Stomach (tissue), 9 donors: Measurements from ENCODE around the gene CHST11. TPM values are rescaled to one million over a fixed set of nuclear protein-coding genes. Genes with fewer than 3 reads are reported as not detected.
A peak's percentile ranks its signal among the peaks of the same experiment; 100 is the strongest.
"Not testable (repeated sequence)": the region's sequence is repeated elsewhere in the genome, so short reads cannot be mapped to it uniquely, and the experiment has no call there.

Experiments used
- DNase-seq, 2 donors: peaks; one replicate each; pipeline versions ENCODE4 v3.0.0 to v3.0.0-alpha.2; 2013 to 2019
- H3K27ac ChIP-seq, 5 donors: fragments of 200-600 bp in 4 of 5; sonication (generic) in 4 of 5; one replicate each; pipeline ENCODE4 v1.5.1; 2013 to 2019; ENCODE audit warnings: mild to moderate bottlenecking in 1 of 5, moderate library complexity in 1 of 5
- H3K27me3 ChIP-seq, 3 donors: fragments of 200-600 bp; sonication (generic); one replicate each; pipeline ENCODE4 v1.5.1; 2017 to 2019; ENCODE audit warnings: mixed run types in 1 of 3
- H3K36me3 ChIP-seq, 4 donors: fragments of 200-600 bp; sonication (generic); 1 replicate in 3 of 4; 2 replicates in 1 of 4; pipeline ENCODE4 v1.5.1; 2016 to 2019
- H3K4me1 ChIP-seq, 4 donors: fragments of 200-600 bp; sonication (generic); one replicate each; pipeline ENCODE4 v1.5.1; 2016 to 2019
- H3K4me3 ChIP-seq, 4 donors: fragments of 200-600 bp; sonication (generic) in 3 of 4; one replicate each; pipeline ENCODE4 v1.5.1; 2016 to 2019; ENCODE audit warnings: mild to moderate bottlenecking in 1 of 4
- H3K9me3 ChIP-seq, 4 donors: fragments of 200-600 bp; sonication (generic); one replicate each; pipeline ENCODE4 v1.5.1; 2016 to 2019
- EP300 ChIP-seq: sonication (generic); formaldehyde crosslinking; IDR thresholded peaks from one replicate; pipeline ENCODE4 v1.6.1; 2017; ENCODE audit warnings: antibody characterized with exemption
- POLR2A ChIP-seq, 4 donors: fragments of 450-650 bp; IDR thresholded peaks; one replicate each; pipeline ENCODE4 v1.6.1; 2016; ENCODE audit warnings: antibody characterized with exemption in 4 of 4, control low read depth in 2 of 4, mild to moderate bottlenecking in 1 of 4, moderate library complexity in 1 of 4
- POLR2AphosphoS5 ChIP-seq, 3 donors: sonication (generic); formaldehyde crosslinking; IDR thresholded peaks; one replicate each; pipeline ENCODE4 v1.6.1; 2016; ENCODE audit warnings: antibody characterized with exemption in 3 of 3
- WGBS, 5 donors: extraction: QIAGEN DNeasy Blood & Tissue Kit in 3 of 5; methylation state at CpG; one replicate each; pipeline versions ENCODE4 v1.1.5 to v1.1.7; 2013 to 2018; 5-methylcytosine and 5-hydroxymethylcytosine counted together
- intact Hi-C: fragments of 100-400 bp; cut with DNase I; formaldehyde crosslinking; loops from one replicate; pipeline ENCODE4 v1.15.1; 2023; ENCODE audit warnings: low total_unique reads
- polyA plus RNA-seq, 3 donors: library from polyadenylated mRNA; stranded (reverse); fragments of 200-250 nt; gene quantifications; one replicate each; pipeline ENCODE4 v1.2.3, GENCODE V29; 2013
- total RNA-seq, 5 donors: library from RNA; depleted of rRNA; stranded (reverse); fragments of >200 nt; gene quantifications; one replicate each; pipeline versions ENCODE4 v1.1.0 to v1.2.3, GENCODE V29; 2014 to 2016
- TF ChIP-seq, protein P1 (sequence below), 7 experiments: fragments of 450-650 bp in 4 of 7; fragments of 200-600 bp in 3 of 7; sonication (generic) in 3 of 7; IDR thresholded peaks; one replicate each; pipeline ENCODE4 v1.5.1; 2016 to 2019; ENCODE audit warnings: antibody characterized with exemption in 7 of 7, control low read depth in 2 of 7, mild to moderate bottlenecking in 1 of 7
- donor health status: healthy with polysubstance abuse.
- donor health status: Bipolar disorder and iron deficiency.
- donor health status: healthy.

CHST11 gene
- total and polyA plus RNA-seq, 8 donors, result 2.3 to 192 (median 18.6) TPM

GRCh38 chr12:104526320-104526719 lies 69.6 kb downstream of the CHST11 start:
- intact Hi-C loops, result no loop called here
- Histone ChIP-seq H3K4me1 (peaks cover 19 to 62% (median 39%) of the 10 kb centered on the region in 4 donors), H3K4me3 (no peak overlapping the region), H3K27me3 (no peaks in the 10 kb centered on the region), H3K9me3 (no peaks in the 10 kb centered on the region), H3K36me3 (no peaks in the 10 kb centered on the region), H3K27ac (peak overlapping the region in 1 of 5 donors; percentile 19)
- TF ChIP-seq EP300 (no peak), POLR2A (IDR thresholded peaks at IDR 0.05) (no peak), POLR2AphosphoS5 (IDR thresholded peaks at IDR 0.05) (no peak)
- TF ChIP-seq, protein P1, sequence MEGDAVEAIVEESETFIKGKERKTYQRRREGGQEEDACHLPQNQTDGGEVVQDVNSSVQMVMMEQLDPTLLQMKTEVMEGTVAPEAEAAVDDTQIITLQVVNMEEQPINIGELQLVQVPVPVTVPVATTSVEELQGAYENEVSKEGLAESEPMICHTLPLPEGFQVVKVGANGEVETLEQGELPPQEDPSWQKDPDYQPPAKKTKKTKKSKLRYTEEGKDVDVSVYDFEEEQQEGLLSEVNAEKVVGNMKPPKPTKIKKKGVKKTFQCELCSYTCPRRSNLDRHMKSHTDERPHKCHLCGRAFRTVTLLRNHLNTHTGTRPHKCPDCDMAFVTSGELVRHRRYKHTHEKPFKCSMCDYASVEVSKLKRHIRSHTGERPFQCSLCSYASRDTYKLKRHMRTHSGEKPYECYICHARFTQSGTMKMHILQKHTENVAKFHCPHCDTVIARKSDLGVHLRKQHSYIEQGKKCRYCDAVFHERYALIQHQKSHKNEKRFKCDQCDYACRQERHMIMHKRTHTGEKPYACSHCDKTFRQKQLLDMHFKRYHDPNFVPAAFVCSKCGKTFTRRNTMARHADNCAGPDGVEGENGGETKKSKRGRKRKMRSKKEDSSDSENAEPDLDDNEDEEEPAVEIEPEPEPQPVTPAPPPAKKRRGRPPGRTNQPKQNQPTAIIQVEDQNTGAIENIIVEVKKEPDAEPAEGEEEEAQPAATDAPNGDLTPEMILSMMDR (IDR thresholded peaks at IDR 0.05), result no peak
- DNase-seq, result peak in 1 of 2 donors; percentile 24
- WGBS, 5 donors, result 73 to 81% (median 78%) methylated on average over 4 of the region's 4 CpGs

- no peak overlapping the region for H3K4me3 ChIP-seq
- DNase-seq, result no peak
- H3K36me3 ChIP-seq, result no peaks in the 10 kb centered on the region
- intact Hi-C loops, result no loop called here
- peak overlapping the region in 1 of 5 donors; percentile 19 for H3K27ac ChIP-seq
- H3K4me1 ChIP-seq, result peaks cover 17 to 59% (median 35%) of the 10 kb centered on the region in 4 donors
- no peaks in the 10 kb centered on the region for H3K27me3 ChIP-seq
- H3K9me3 ChIP-seq, result no peaks in the 10 kb centered on the region
- TF ChIP-seq POLR2A (IDR thresholded peaks at IDR 0.05) (no peak), EP300 (no peak), POLR2AphosphoS5 (IDR thresholded peaks at IDR 0.05) (no peak)
- TF ChIP-seq, protein P1 (IDR thresholded peaks at IDR 0.05), result no peak
- 84 to 97% (median 90%) methylated on average over 6 of the region's 6 CpGs for WGBS, 5 donors
Measured at GRCh38 chr12:104526751-104527150, 70.0 kb downstream of the CHST11 start.

DNA sequence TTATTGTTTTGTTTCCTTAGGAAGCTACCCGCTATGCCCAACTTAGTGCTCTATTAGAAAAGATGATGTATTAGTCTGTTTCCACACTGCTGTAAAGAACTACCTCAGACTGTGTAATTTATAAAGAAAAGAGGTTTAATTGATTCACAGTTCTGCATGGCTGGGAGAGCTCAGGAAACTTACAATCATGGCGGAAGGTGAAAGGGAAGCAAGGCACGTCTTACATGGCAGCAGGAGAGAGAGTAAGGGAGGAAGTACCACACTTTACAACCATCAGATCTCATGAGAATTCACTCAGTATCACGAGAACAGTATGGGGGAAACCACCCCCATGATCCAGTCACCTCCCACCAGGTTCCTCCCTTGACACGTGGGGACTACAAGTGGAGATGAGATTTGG lies 70.9 kb downstream of the CHST11 start:
- H3K27me3 ChIP-seq, H3K4me3 ChIP-seq, H3K36me3 ChIP-seq, intact Hi-C loops, H3K9me3 ChIP-seq, DNase-seq, H3K27ac ChIP-seq: not testable (repeated sequence)
- H3K4me1 ChIP-seq, result peaks cover 13 to 50% (median 29%) of the 10 kb centered on the region in 4 donors
- 86 to 95% (median 94%) methylated on average over 5 of the region's 5 CpGs for WGBS, 5 donors

DNA sequence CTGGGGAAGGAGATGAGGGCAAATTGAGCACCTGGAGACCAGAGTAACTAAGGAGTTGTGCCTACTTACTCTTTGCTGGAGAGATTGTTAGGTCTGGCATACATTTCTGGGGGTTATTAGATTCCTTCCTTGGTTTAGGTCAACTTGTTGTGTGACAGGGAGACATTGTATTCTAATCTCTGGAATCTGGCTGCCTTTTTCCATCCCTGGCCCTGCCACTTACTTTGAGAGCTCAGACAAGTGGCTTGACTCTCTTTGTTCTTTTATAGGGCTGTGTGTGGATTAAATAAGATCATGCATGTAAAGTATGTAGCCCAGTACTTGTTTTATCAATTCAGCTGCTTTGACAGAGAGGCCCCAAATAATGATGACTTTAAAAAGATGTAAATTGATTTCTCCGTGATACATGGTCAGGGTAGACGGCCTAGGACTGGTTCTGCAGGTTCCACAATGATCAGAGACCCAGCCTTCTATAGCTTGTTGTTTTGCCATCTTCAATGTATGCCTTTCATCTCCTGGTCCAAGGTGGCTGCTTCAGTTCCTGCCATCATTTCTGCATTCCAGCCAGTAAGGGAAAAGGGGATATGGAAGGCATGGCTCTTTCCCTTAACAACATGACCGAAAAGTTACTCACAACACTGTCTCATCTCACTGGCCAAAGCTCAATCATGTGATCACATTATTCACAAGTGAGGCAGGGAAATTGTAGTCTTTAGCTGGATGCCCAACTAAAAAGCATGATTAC lies 72.6 kb downstream of the CHST11 start:
- Histone ChIP-seq H3K4me3 (no peak overlapping the region), H3K36me3 (no peaks in the 10 kb centered on the region), H3K27ac (no peak overlapping the region), H3K4me1 (peaks cover 9 to 49% (median 26%) of the 10 kb centered on the region in 4 donors), H3K9me3 (no peaks in the 10 kb centered on the region), H3K27me3 (no peaks in the 10 kb centered on the region)
- TF ChIP-seq, protein P1 (IDR thresholded peaks at IDR 0.05), result no peak
- TF ChIP-seq POLR2A (IDR thresholded peaks at IDR 0.05) (no peak), EP300 (no peak), POLR2AphosphoS5 (IDR thresholded peaks at IDR 0.05) (no peak)
- WGBS, 5 donors, result 77 to 85% (median 79%) methylated on average over 3 of the region's 3 CpGs
- intact Hi-C loops, result no loop called here
- no peak for DNase-seq

DNA sequence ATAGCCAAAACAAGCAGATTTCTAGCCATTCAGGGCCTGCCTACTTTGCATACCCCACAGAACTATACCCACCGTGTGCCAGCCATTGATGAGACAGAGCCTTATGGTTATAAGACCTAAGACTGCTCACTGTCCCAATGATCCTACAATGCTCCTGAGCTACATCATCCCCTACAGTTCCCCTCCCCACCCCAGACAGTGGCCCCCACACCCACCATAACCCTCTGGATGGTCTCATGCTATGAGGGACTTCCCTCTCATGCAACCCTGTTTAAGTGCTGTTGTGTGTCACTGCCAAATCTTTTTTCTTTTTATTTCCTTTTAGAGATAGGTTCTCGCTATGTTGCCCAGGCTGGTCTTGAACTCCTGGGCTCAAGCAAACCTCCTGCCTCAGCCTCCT lies 75.9 kb downstream of the CHST11 start:
- no peaks in the 10 kb centered on the region for H3K27me3 ChIP-seq
- intact Hi-C loops, result no loop called here
- H3K4me1 ChIP-seq, result peaks cover 9 to 40% (median 14%) of the 10 kb centered on the region in 4 donors
- no peak for TF ChIP-seq POLR2AphosphoS5 (IDR thresholded peaks at IDR 0.05)
- TF ChIP-seq, protein P1 (IDR thresholded peaks at IDR 0.05), result no peak
- TF ChIP-seq POLR2A (IDR thresholded peaks at IDR 0.05), result no peak
- TF ChIP-seq EP300, result no peak
- DNase-seq, result no peak
- no peak overlapping the region for H3K27ac ChIP-seq
- H3K36me3 ChIP-seq, result no peaks in the 10 kb centered on the region
- H3K9me3 ChIP-seq, result no peaks in the 10 kb centered on the region
- H3K4me3 ChIP-seq, result no peak overlapping the region
- WGBS, 5 donors, result 83 to 100% (median 90%) methylated on average over 2 of the region's 2 CpGs
